PC-3 (cell line): ENCODE results near the gene NATD1. TPM values are rescaled to one million over a fixed set of nuclear protein-coding genes. Genes with fewer than 3 reads are reported as not detected.

ENCODE experiments used
- ATAC-seq: fragments of 200-7000 bp; cut with Tn5 transposase; 2 replicates; pipeline ENCODE4 v1.9.1; 2020; ENCODE audit warnings: mild to moderate bottlenecking, moderate library complexity
- BruUV-seq: library from RNA; stranded (reverse); fragments of 400-500 nt; replicated peaks from 2 replicates; lab custom pipeline; 2021; lab: Mats Ljungman, UMichigan
- CTCF ChIA-PET: fragments of 300-600 bp; sonication (Branson Sonifier 250); formaldehyde crosslinking; loops from one replicate; lab custom pipeline; 2022; ENCODE audit warnings: antibody characterized with exemption; lab: Charles Lee
- POLR2A ChIA-PET: fragments of 300-600 bp; sonication (Branson Sonifier 250); formaldehyde crosslinking; loops from one replicate; lab custom pipeline; 2022; ENCODE audit warnings: antibody characterized with exemption; ENCODE audit not compliant: unreplicated experiment; lab: Charles Lee
- DNase-seq: peaks from one replicate; pipeline ENCODE4 v3.0.0-alpha.2; 2015
- H2AFZ ChIP-seq: fragments of 300-600 bp; sonication (generic); 2 replicates; pipeline ENCODE4 v1.6.0; 2016; ENCODE audit warnings: antibody characterized with exemption, low read length
- H3F3A ChIP-seq: fragments of 300-600 bp; sonication (generic); one replicate; pipeline ENCODE4 v1.6.0; 2017; ENCODE audit warnings: antibody characterized with exemption, low read length, control low read depth, mild to moderate bottlenecking; ENCODE audit not compliant: unreplicated experiment
- H3K27ac ChIP-seq: fragments of 300-600 bp; sonication (generic); 2 replicates; pipeline ENCODE4 v1.5.1; 2016; ENCODE audit warnings: mild to moderate bottlenecking, low read length
- H3K27me3 ChIP-seq: fragments of 300-600 bp; sonication (generic); 2 replicates; pipeline ENCODE4 v1.6.1; 2016; ENCODE audit warnings: low read length, mixed read lengths
- H3K36me3 ChIP-seq: fragments of 300-600 bp; sonication (generic); 2 replicates; pipeline ENCODE4 v1.6.1; 2016; ENCODE audit warnings: low read depth, mixed run types, low read length, mixed read lengths
- H3K4me1 ChIP-seq: fragments of 300-600 bp; sonication (generic); 2 replicates; pipeline ENCODE4 v1.5.1; 2016; ENCODE audit warnings: low read length; ENCODE audit not compliant: insufficient read depth
- H3K4me2 ChIP-seq: fragments of 300-600 bp; sonication (generic); 2 replicates; pipeline ENCODE4 v1.6.0; 2016; ENCODE audit warnings: low read length
- H3K4me3 ChIP-seq: fragments of 300-600 bp; sonication (generic); 2 replicates; pipeline ENCODE4 v1.5.1; 2016; ENCODE audit warnings: mild to moderate bottlenecking, low read length, mixed read lengths
- H3K79me2 ChIP-seq: fragments of 300-600 bp; sonication (generic); 2 replicates; pipeline ENCODE4 v1.6.1; 2017; ENCODE audit warnings: low read length, mixed read lengths
- H3K9ac ChIP-seq: fragments of 300-600 bp; sonication (generic); 2 replicates; pipeline ENCODE4 v1.6.0; 2016; ENCODE audit warnings: mild to moderate bottlenecking, low read length
- H3K9me2 ChIP-seq: fragments of 300-600 bp; sonication (generic); replicated peaks from 2 replicates; pipeline ENCODE4 v1.6.1; 2016; ENCODE audit warnings: mixed run types, low read length, mixed read lengths
- H3K9me3 ChIP-seq: fragments of 300-600 bp; sonication (generic); 2 replicates; pipeline ENCODE4 v1.6.1; 2016; ENCODE audit warnings: low read length, mixed read lengths
- H4K20me1 ChIP-seq: fragments of 300-600 bp; sonication (generic); 2 replicates; pipeline ENCODE4 v1.6.1; 2016; ENCODE audit warnings: low read length, mixed read lengths
- CTCF ChIP-seq: fragments of 300-600 bp; sonication (generic); conservative IDR thresholded peaks from 2 replicates; pipeline ENCODE4 v1.5.1; 2017; ENCODE audit warnings: antibody characterized with exemption, low read depth, mild to moderate bottlenecking, low read length
- EZH2 ChIP-seq: fragments of 300-600 bp; sonication (generic); IDR thresholded peaks from one replicate; pipeline ENCODE4 v1.6.1; 2017; ENCODE audit warnings: antibody characterized with exemption, mild to moderate bottlenecking, low read length; ENCODE audit not compliant: unreplicated experiment
- EZH2phosphoT487 ChIP-seq: fragments of 300-600 bp; sonication (generic); IDR thresholded peaks from 2 replicates; pipeline ENCODE4 v1.6.1; 2018; ENCODE audit warnings: mild to moderate bottlenecking, antibody characterized with exemption, low read length, borderline replicate concordance
- intact Hi-C: fragments of 100-400 bp; cut with micrococcal nuclease; formaldehyde crosslinking; loops from 2 replicates; pipeline ENCODE4 v1.9.0; 2023
- total RNA-seq: library from RNA; depleted of rRNA; stranded (reverse); fragments of >200 nt; gene quantifications from 2 replicates; pipeline ENCODE4 v1.2.3, GENCODE V29; 2014

NATD1 gene
- total RNA-seq, 1 experiment from 2014 or later: 0.73 TPM

DNA sequence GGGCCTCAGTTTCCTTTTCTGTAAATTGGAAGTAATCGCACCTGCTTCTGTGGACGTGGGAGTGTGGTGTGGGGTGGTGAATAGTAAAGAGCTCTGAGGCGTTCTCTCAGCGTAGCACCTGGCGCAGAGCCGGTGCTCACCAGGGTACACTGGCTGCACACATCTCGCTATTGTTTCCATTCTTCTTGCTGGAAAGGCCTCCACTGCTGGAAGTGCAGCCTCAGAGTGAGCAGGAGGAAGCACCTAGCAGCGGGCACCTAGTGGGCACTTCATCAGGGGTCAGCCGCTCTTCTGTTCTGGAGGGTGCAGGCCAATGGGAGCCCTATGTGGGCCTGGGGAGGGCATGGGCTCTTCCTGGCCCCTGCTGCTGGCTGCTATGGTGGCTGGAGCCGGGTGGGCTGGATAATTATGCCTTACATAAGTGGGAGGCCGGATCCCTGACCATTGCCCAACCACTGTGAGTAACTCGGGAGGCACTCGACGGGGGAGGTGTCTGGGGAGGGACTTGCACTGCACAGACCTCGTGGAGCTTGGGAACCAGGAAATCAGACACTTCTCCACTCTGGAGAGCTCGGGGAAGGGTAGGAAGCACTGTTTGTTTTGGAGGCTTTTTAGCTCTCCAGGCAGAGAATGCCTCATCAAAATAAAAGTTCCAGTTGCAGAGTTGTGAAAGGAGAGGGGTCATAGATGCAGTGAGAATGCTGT, 33.0 kb upstream of the NATD1 start:
- TSS peak; percentile 90 for BruUV-seq
- POLR2A ChIA-PET: interaction anchor here (0.6 kb wide), 1 partner anchor 338 kb away, joined by 3 read pairs; no protein-coding TSS in a partner anchor
- peak overlapping the region; percentile 96 for H3K27ac ChIP-seq
- H3K9ac ChIP-seq: peak overlapping the region; percentile 89
- ATAC-seq (peak; percentile 53), DNase-seq (peak; percentile 99)
- peak overlapping the region; percentile 92 for H3K4me2 ChIP-seq
- H3K4me3 ChIP-seq: peak overlapping the region; percentile 87
- intact Hi-C loops: no loop called here
- no peaks in the 10 kb centered on the region for H3K9me3 ChIP-seq
- TF ChIP-seq CTCF: no peak
- no peak for TF ChIP-seq EZH2phosphoT487
- TF ChIP-seq EZH2: no peak
- H3K4me1 ChIP-seq: peaks cover 56% of the 10 kb centered on the region
- H3K79me2 ChIP-seq: peaks cover 65% of the 10 kb centered on the region
- no peaks in the 10 kb centered on the region for H3F3A ChIP-seq
- no peak overlapping the region for H2AFZ ChIP-seq
- CTCF ChIA-PET: interaction anchor here (0.5 kb wide), 1 partner anchor 293 kb away, joined by 8 read pairs; no protein-coding TSS in a partner anchor
- H3K27me3 ChIP-seq: peaks cover 5% of the 10 kb centered on the region; the same call in 1 of the 2 replicates
- no peaks in the 10 kb centered on the region; the same call in 1 of the 2 replicates for H3K36me3 ChIP-seq
- no peaks in the 10 kb centered on the region for H3K9me2 ChIP-seq
- H4K20me1 ChIP-seq: peaks cover 49% of the 10 kb centered on the region

GRCh38 chr17:21285164-21286065, 32.2 kb upstream of the NATD1 start:
- POLR2A ChIA-PET: interaction anchor here (0.6 kb wide), 1 partner anchor 338 kb away, joined by 3 read pairs; no protein-coding TSS in a partner anchor
- no peaks in the 10 kb centered on the region for H3K9me2 ChIP-seq
- H3K79me2 ChIP-seq: peaks cover 57% of the 10 kb centered on the region
- peaks cover 2% of the 10 kb centered on the region; the same call in 1 of the 2 replicates for H3K27me3 ChIP-seq
- intact Hi-C loops: no loop called here
- CTCF ChIA-PET: interaction anchor here (0.6 kb wide), 1 partner anchor 172 kb away, joined by 13 read pairs; no protein-coding TSS in a partner anchor
- TF ChIP-seq EZH2phosphoT487: no peak
- no peak for TF ChIP-seq EZH2
- TF ChIP-seq CTCF: no peak
- peak overlapping the region; percentile 89 for H3K9ac ChIP-seq
- peaks cover 43% of the 10 kb centered on the region for H4K20me1 ChIP-seq
- no peak overlapping the region for H2AFZ ChIP-seq
- peak overlapping the region; percentile 92 for H3K4me2 ChIP-seq
- ATAC-seq (no peak), DNase-seq (peak; percentile 55)
- BruUV-seq: no TSS peak
- H3K27ac ChIP-seq: peak overlapping the region; percentile 96
- no peaks in the 10 kb centered on the region for H3K36me3 ChIP-seq
- H3K4me1 ChIP-seq: peaks cover 56% of the 10 kb centered on the region
- H3K9me3 ChIP-seq: no peaks in the 10 kb centered on the region
- peak overlapping the region; percentile 87 for H3K4me3 ChIP-seq
- H3F3A ChIP-seq: no peaks in the 10 kb centered on the region
